Activated naive CD8-positive, alpha-beta T cell treated with anti-CD3 and anti-CD28 coated beads, Interleukin-2, amount 50 U/mL, for 24 hours (primary cell): ENCODE results near the gene EXOSC7.
A peak's percentile ranks its signal among the peaks of the same experiment; 100 is the strongest.

Experiments used
- ATAC-seq: fragments of 150-1000 bp; cut with Tn5 transposase; one replicate; pipeline ENCODE4 v1.10.0; 2021
- DNase-seq: peaks from one replicate; pipeline ENCODE4 v3.0.0; 2021
- H3K27ac Mint-ChIP-seq: one replicate; pipeline ENCODE4 v1.8.0; 2021; ENCODE audit warnings: mild to moderate bottlenecking, mixed read lengths
- H3K27me3 Mint-ChIP-seq: one replicate; pipeline ENCODE4 v1.8.0; 2021; ENCODE audit warnings: mixed read lengths
- H3K36me3 Mint-ChIP-seq: one replicate; pipeline ENCODE4 v1.8.0; 2021; ENCODE audit warnings: low read depth, mixed read lengths
- H3K4me1 Mint-ChIP-seq: one replicate; pipeline ENCODE4 v1.8.0; 2021; ENCODE audit warnings: mixed read lengths
- H3K4me3 Mint-ChIP-seq: one replicate; pipeline ENCODE4 v1.8.0; 2021; ENCODE audit warnings: mild to moderate bottlenecking, moderate library complexity, mixed read lengths
- H3K9me3 Mint-ChIP-seq: one replicate; pipeline ENCODE4 v1.8.0; 2021; ENCODE audit warnings: mixed read lengths

EXOSC7 gene

DNA sequence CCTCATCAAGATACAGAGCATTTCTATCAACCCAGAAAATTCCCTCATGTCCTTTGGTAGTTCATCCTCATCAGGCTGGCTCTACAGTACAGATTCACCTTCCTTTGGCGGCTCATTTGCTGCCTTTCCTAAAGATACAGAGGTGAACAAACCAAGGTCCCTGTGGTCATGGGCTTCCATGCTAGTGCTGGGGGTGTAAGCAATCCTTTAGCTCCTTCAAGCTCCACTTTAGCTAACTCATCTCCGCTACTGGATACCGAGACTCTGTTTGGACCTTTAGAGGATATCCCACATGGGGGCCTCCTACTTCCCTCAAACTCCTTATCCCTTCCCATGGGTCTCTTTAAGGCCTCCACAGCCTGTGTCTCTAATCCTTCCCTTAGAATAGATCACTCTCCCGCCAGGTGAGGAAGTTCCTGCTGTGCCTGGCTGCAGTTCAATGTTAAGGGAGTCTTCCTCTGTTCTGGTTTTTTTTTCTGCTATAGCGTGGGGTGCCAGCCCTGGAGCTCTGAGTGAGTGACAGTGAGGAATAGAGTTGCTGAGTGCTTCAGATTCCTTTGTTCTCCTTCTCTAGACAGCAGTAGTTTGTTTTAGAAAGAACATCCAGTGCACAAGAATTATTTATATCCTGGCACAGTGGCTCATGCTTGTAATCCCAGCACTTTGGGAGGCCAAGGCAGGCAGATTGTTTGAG is 80.7 kb downstream of the EXOSC7 start:
- no peak for DNase-seq
- Mint-ChIP-seq H3K4me1 (peaks cover 36% of the 10 kb centered on the region), H3K9me3 (no peaks in the 10 kb centered on the region), H3K4me3 (no peak overlapping the region), H3K27me3 (peaks cover 9% of the 10 kb centered on the region), H3K27ac (no peak overlapping the region), H3K36me3 (no peaks in the 10 kb centered on the region)
- no peak for ATAC-seq

DNA sequence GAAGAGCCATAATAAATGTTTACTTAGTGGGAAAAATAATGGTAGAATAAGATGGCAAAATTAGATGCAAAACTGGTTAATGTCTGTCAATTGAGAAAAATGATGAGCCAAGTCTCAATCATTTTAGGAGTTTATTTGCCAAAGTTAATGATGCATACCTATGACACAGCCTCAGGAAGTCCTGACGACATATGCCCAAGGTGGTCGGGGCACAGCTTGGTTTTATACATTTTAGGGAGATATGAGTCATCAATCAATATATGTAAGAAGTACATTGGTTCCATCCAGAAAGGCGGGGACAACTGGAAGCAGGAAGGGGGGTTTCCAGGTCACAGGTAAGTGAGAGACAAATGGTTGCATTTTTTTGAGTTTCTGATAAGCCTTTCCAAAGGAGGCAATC is 81.5 kb downstream of the EXOSC7 start:
- H3K9me3 Mint-ChIP-seq = no peaks in the 10 kb centered on the region
- no peaks in the 10 kb centered on the region for H3K36me3 Mint-ChIP-seq
- peaks cover 9% of the 10 kb centered on the region for H3K27me3 Mint-ChIP-seq
- H3K4me1 Mint-ChIP-seq = peaks cover 38% of the 10 kb centered on the region
- DNase-seq (no peak), ATAC-seq (peak; percentile 33)
- H3K4me3 Mint-ChIP-seq = no peak overlapping the region
- peak overlapping the region; percentile 40 for H3K27ac Mint-ChIP-seq

DNA sequence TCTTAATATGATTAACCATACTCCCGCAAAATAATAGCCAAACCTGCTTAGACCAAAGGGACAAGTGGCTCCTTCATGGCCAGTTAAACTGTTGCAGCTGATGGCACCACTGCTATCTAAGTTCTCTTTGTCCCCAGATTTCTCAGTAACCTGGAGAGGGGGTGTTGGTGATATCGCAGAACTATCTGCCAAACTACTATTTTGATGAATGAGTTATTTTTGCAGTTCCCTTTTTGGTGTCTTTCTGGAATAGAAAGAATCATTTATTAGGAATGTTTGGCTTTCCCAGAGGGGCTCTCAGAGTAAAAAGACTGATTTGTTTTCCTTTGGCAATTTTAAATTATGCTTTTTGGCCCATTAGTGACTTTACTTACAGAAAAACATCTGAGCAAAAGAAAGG is 83.1 kb downstream of the EXOSC7 start:
- Mint-ChIP-seq H3K4me3 (no peak overlapping the region), H3K36me3 (no peaks in the 10 kb centered on the region), H3K27me3 (peaks cover 9% of the 10 kb centered on the region), H3K27ac (no peak overlapping the region), H3K4me1 (peaks cover 31% of the 10 kb centered on the region), H3K9me3 (no peaks in the 10 kb centered on the region)
- no peak for ATAC-seq
- DNase-seq = no peak

DNA sequence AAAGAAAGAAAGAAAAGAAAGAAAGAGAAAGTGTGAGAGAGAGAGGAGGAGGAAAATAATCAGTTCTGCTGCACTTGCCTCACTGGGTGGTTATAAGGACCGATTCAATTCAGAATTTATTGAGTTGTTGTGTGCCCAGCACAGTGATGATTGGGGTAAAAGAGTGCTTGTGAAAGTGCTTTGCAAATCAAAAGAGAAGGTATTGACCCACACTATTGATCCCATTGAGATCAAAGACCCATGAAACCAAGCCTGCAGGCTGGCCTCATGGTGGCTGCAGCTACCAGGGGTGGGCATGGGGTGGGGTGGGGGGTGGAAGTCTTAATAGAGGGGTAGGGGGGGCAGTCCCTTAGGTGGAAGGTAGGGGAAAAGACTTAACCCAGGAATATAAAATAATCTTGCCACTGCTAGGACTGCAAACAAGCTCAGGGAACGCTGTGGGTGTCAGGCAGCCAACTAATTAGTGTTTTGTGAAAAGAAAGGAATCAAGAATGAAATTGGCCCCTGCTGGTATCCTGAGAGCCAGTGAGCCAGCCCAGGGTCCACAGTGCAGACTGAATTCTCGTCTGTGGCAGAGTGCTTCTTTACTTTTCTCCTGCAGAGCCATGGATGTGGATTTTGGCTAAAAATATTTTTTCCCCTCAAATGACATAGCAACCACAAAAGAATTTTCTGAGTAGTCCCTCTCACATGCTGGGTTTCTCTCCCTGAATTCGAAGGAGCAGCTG is 84.3 kb downstream of the EXOSC7 start:
- Mint-ChIP-seq H3K4me1 (peaks cover 37% of the 10 kb centered on the region), H3K27ac (no peak overlapping the region), H3K9me3 (no peaks in the 10 kb centered on the region), H3K27me3 (peaks cover 9% of the 10 kb centered on the region), H3K4me3 (no peak overlapping the region), H3K36me3 (no peaks in the 10 kb centered on the region)
- ATAC-seq = no peak
- DNase-seq = no peak
